Cardiac fibroblast (primary cell): ENCODE results near the gene GFER.

ENCODE experiments used
- DNase-seq, 2 donors: peaks; one replicate each; pipeline versions ENCODE4 v3.0.0 to v3.0.0-alpha.2; 2010; ENCODE audit warnings: low read depth in 2 of 2
- H3K4me3 ChIP-seq, 2 donors: replicated peaks in 1 of 2; 1 replicate in 1 of 2; 2 replicates in 1 of 2; pipeline ENCODE4 v1.5.1; 2011; ENCODE audit warnings: low read depth in 2 of 2, low read length in 2 of 2, mild to moderate bottlenecking in 2 of 2, moderate library complexity in 1 of 2
- TF ChIP-seq, protein P1 (sequence below): IDR thresholded peaks from one replicate; pipeline ENCODE4 v1.5.1; 2011; ENCODE audit warnings: low read depth, mild to moderate bottlenecking, low read length, inconsistent platforms

The GFER gene

GRCh38 chr16:1964506-1965395, 19.2 kb upstream of the GFER start, which contains the start of gene RPS2:
TSS of gene RPS2 (minus strand) at chr16:1964826. CDS start at chr16:1964625, 201 bp downstream.
- peak within 1 kb of the TSS; percentile 88 to 92 for H3K4me3 ChIP-seq
- TF ChIP-seq, protein P1, sequence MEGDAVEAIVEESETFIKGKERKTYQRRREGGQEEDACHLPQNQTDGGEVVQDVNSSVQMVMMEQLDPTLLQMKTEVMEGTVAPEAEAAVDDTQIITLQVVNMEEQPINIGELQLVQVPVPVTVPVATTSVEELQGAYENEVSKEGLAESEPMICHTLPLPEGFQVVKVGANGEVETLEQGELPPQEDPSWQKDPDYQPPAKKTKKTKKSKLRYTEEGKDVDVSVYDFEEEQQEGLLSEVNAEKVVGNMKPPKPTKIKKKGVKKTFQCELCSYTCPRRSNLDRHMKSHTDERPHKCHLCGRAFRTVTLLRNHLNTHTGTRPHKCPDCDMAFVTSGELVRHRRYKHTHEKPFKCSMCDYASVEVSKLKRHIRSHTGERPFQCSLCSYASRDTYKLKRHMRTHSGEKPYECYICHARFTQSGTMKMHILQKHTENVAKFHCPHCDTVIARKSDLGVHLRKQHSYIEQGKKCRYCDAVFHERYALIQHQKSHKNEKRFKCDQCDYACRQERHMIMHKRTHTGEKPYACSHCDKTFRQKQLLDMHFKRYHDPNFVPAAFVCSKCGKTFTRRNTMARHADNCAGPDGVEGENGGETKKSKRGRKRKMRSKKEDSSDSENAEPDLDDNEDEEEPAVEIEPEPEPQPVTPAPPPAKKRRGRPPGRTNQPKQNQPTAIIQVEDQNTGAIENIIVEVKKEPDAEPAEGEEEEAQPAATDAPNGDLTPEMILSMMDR, result no peak
- peak; percentile 99 for DNase-seq

DNA sequence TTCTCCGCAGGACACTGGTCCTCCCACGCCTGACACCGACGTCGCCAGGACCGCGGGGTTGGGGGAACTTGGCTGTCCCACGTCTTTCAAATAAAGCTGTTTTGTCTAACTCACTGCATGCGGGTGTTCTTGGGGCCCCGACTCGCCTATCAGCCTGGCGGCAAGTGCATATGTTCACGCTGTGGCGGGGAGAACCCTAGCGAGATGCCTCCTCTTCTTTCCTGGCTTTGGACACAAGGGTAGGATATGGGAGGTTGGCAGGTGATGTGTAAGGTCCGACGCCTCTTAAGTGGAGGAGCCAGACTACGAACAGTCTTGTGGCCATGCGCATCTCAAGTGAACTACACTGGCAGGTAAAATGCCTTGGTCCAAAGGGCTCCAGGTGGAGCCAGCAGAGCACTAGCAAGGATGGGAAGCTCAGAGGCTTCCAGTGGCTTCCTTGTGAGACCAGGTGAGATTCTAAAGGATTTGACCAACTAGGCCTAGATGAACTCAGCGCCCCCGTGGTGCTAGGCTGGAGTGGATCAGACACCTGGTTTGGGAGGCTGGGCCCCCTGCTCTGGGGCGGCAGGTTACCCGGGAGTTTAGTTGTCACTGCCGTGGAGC, 18.5 kb upstream of the GFER start:
- H3K4me3 ChIP-seq, result peak overlapping the region; percentile 88 to 92
- TF ChIP-seq, protein P1, result no peak
- DNase-seq, result no peak

GRCh38 chr16:1966460-1966859, 17.5 kb upstream of the GFER start, which contains the start of gene RNF151:
TSS of gene RNF151 (plus strand) at chr16:1966856. CDS start at chr16:1966882, 26 bp downstream.
- no peak for DNase-seq
- TF ChIP-seq, protein P1, result no peak
- H3K4me3 ChIP-seq, result peak within 1 kb of the TSS; percentile 88 to 92

GRCh38 chr16:1968146-1968953, 15.6 kb upstream of the GFER start:
- TF ChIP-seq, protein P1, result no peak
- H3K4me3 ChIP-seq, result no peak overlapping the region

DNA sequence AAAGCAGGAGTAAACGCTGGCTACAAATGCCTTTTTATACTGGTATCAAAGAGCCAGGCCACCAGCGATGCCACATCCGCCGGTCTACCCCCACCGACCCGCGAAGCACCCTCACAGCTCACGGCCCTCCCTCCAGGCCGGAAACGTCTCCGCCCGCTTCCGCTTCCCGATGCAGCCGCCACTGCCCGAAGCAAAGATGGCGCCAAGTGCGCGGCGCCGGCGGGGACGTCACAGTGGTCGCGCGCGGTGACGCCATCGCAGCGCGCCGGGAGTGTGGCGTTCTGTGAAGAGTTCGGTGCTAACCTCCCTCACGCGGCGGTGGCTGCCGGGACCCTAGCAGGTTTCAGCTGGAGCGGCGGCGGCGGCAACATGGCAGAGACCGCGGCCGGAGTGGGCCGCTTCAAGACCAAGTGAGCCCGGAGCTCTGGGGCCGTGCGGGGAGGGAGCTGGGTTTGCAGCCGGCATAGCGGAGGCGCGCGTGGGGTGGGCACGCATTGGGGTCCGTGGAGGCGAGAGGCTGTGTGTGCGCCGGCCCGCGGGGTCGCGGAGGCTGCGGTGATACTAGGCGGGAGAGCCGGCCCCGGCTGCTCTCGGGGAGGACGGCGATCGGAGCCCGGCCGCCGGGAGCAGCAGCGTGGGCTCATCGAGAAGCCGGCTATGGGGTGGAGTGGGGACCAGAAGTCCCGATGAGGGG, 12.1 kb upstream of the GFER start, which contains the start of gene TBL3:
Gene TBL3 (plus strand): TSS at position 258 of the 694 bp plus-strand sequence. CDS start 112 bp downstream, at position 370.
- H3K4me3 ChIP-seq, result peak within 1 kb of the TSS; percentile 97
- DNase-seq, result peak; percentile 93 to 95
- TF ChIP-seq, protein P1, result no peak

More at GRCh38 chr16:1968146-1968953, 15.6 kb upstream of the GFER start:
- no peak for DNase-seq

DNA sequence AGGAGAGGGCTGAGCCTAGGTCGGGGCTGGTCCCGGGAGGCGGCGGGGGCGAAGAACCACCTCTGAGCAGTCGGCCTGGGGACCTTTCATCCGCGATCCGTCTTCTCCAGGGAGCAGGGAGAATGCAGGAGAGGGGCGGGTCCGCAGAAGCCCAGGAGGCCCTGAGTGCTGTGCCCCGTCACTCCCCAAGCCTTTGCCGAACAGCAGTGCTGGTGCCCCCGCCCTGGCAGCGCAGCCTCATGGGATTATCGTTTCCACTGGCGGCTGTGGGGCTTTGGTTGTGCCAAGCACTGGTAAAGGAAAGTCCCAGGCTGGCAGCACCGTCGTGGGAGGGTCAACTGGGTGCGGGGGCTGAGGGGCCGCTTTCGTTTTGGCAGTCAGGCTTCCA, 11.5 kb upstream of the GFER start:
- H3K4me3 ChIP-seq, result peak overlapping the region; percentile 97
- TF ChIP-seq, protein P1, result no peak
- DNase-seq, result peak in 1 of 2 donors; percentile 33
